ENCODE measurements around the gene ITPRIPL2.

GRCh38 chr16:19153876-19154275, 40.1 kb downstream of the ITPRIPL2 start:
- no peak for TF ChIP-seq CTCF (conservative IDR thresholded peaks at IDR 0.05; ENCODE audit: low read length)
- no peak for TF ChIP-seq EZH2phosphoT487 (IDR thresholded peaks at IDR 0.05; ENCODE audit: borderline replicate concordance)

Measured in Loucy (cell line).